ENCODE results near the gene SH3BP5.
A peak's percentile ranks its signal among the peaks of the same experiment; 100 is the strongest.

SH3BP5 gene

DNA sequence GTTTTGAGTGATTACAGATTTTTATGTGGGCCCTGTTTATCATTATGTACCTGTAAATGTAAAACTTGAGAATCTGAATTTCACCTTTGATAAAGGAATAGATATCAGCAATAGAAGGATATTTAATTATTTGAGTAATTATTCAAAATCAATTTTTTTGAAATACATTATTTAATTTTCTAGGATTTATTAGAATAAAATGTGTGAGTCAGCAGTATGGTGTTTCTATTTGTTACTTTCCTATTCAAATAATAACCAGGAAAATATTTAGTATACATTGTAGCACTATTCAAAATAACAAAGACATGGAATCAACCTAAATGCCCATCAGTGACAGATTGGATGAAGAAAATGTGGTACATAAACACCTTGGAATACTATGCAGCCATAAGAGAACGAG is 104.2 kb downstream of the SH3BP5 start:
- no peak for DNase-seq

DNA sequence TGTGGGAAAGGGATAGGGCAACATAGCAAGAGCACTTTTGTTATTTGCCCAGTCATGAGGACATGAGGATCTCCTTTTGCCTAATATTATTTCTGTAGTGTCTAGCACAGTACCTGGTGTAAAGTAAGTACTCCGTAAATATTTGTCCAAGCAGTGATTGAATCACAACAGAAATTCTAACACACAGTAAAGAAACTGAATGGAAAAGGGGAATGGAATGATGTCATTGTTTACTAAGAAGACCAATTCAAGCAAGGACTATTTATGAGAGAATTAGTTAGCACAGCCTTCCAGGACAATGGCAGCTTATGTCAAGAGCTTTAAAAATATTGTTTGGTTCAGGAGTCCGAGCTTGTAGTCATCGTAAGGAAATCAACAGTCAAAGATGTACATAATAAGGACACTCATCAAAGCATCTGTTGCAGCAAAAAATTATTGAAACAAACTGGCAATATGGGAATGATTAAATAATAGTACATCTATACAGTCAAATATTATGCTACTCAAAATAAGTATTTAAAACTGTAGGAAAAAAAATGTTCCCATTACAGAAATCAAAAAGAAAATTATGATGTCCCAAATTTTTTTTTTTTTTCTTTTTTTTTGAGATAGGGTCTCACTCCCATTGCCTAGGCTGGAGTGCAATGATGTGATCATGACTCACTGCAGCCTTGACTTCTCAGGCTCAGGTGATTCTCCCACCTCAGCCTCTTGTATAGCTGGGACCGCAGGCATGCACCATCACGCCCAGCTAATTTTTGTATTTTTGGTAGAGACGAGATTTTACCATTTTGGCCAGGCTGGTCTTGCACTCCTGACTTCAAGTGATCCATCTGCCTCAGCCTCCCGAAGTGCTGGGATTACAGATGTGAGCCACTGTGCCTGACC is 108.5 kb downstream of the SH3BP5 start:
- DNase-seq: no peak

DNA sequence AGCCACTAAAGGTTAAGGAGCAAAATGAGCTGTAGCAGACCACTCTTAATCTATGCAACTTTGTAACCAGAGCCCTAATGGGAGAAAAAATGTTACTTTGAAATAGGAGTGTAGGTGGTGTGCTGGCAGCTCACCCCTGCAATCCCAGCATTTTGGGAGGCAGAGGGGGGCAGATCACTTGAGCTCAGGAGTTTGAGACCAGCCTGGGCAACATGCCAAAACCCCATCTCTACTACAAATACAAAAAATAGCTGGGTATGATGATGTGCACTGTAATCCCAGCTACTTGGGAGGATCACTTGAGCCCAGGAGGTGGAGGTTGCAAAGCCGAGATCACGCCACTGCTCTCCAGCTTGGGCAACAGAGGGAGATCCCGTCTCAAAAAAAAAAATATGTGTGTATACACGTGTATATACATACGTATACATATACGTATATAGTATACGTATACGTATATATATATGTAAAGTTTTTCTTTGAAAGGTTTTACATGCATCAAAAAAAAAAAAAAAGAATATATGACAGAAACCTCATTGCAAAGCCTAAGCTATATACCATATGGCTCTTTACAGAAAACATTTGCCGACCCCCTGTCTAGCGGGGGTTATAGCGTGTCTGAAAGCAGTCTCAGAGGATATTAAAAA is 110.7 kb downstream of the SH3BP5 start:
- DNase-seq: no peak

GRCh38 chr3:15220661-15221060 is 111.7 kb downstream of the SH3BP5 start:
- no peak for DNase-seq

GRCh38 chr3:15220056-15220455 is 112.3 kb downstream of the SH3BP5 start:
- DNase-seq: no peak

DNA sequence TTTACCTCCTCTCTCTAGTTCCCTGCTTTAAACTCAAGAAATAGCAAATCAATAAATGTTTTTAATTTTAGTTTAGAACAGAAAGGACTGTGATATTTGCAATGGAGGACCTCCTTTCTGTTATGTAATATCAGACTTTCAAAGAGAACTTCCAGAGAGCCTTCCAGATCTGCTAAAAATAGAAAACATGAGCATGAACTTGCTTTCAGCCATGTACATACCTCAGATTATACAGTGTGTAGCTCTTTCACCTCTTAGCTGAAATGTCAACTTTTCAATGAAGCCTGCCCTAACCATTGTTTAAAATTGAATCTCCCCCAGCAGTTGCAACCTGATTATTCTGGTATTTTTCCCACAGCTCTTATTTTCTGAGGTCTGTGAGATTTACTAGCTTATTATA is 113.7 kb downstream of the SH3BP5 start:
- no peak for DNase-seq

GRCh38 chr3:15217841-15218267 is 114.5 kb downstream of the SH3BP5 start:
- no peak for DNase-seq

DNA sequence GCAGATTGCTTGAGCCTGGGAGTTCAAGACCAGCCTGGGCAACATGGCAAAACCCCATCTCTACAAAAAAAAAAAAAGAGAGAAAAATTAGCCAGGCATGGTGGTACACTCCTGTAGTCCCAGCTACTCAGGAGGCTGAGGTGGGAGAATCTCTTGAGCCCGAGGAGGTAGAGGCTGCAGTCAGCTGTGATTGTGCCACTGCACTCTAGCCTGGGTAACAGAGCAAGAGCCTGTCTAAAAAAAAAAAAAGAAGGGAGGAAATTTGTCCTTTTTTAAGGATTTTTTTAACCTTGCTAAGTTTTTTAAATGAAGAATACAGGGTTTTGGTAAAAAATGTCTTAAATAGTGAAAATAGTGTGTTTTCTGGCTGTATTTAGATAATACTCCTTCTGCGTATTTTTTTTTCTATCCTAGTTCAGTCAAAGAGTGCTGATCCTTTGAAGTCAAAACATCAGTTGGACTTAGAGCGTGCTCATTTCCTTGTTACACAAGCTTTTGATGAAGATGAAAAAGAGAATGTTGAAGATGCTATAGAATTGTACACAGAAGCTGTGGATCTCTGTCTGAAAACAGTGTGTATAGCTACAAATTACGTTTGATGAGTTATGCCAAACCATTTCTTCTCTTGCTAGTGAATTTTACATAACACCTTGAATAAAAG is 115.2 kb downstream of the SH3BP5 start:
- no peak for DNase-seq

DNA sequence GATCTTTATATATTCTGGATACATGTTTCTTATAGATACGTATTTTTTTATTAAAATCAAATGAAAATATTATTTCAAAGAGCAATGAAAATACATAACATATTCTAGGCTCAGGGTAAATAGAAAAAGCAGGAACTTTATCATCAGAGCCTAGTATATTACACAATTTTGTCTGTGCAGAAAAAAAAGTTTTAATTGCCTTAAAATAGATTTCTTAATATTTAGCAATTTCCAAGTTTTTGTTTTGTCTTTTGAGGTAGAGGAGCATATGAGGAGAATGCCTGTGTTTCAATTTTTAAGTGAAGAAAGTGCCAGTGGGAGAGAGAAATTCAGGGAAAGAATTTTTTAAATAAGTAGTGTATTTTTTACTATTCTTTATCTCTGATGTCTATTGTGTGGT is 115.9 kb downstream of the SH3BP5 start:
- DNase-seq: no peak

GRCh38 chr3:15215996-15216395 is 116.4 kb downstream of the SH3BP5 start:
- DNase-seq: no peak

DNA sequence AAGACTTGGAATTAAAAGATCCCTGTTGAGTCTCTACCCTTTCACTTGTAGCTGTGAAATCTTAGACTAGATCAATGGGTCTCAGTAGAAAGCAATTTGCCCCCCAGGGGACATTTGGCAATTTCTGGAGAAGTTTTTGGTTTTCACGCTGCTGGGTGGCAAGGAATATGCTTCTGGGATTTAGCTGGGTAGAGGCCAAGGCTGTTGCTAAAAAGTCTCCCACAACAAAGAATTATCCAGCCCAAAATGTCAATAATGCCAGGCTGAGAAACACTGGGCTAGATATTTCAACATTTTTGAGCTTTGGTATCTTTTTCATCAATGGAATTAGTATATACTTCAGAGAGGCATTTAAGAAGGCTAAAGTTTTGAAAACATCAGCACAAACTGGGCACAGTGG is 117.6 kb downstream of the SH3BP5 start:
- no peak for DNase-seq

GRCh38 chr3:15211937-15212336 is 120.4 kb downstream of the SH3BP5 start:
- no peak for DNase-seq

- DNase-seq: no peak
Measured at GRCh38 chr3:15207836-15208504, 124.4 kb downstream of the SH3BP5 start.

GRCh38 chr3:15206662-15207576 is 125.5 kb downstream of the SH3BP5 start:
- DNase-seq: no peak

- peak; percentile 96 for DNase-seq
Measured at GRCh38 chr3:15205934-15206661, 126.3 kb downstream of the SH3BP5 start, which contains the start of gene CAPN7. TSS of gene CAPN7 (plus strand) at chr3:15206246. CDS start at chr3:15206496, 250 bp downstream.

- no peak for DNase-seq
Measured at GRCh38 chr3:15205482-15205933, 126.9 kb downstream of the SH3BP5 start.
